Measurements from ENCODE around the gene DNAH17.

The DNAH17 gene

GRCh38 chr17:78602246-78602645 lies 25.1 kb upstream of the DNAH17 start:
- DNase-seq (ENCODE audit: low read depth) = no peak

- DNase-seq (ENCODE audit: low read depth) = no peak
These were observed 24.5 kb upstream of the DNAH17 start for GRCh38 chr17:78601577-78602190.

GRCh38 chr17:78600181-78600721 lies 23.1 kb upstream of the DNAH17 start:
- DNase-seq (ENCODE audit: low read depth) = no peak

- DNase-seq (ENCODE audit: low read depth) = no peak
These were observed 22.2 kb upstream of the DNAH17 start for GRCh38 chr17:78599419-78599818.

- DNase-seq (ENCODE audit: low read depth) = peak; percentile 49
These were observed 20.8 kb upstream of the DNAH17 start for GRCh38 chr17:78598013-78598471.

GRCh38 chr17:78596871-78597764 lies 19.9 kb upstream of the DNAH17 start:
- DNase-seq (ENCODE audit: low read depth) = no peak

- DNase-seq (ENCODE audit: low read depth) = no peak
These were observed 18.1 kb upstream of the DNAH17 start for GRCh38 chr17:78595135-78595810.

GRCh38 chr17:78592991-78593329 lies 15.8 kb upstream of the DNAH17 start:
- DNase-seq (ENCODE audit: low read depth) = no peak

GRCh38 chr17:78591263-78591671 lies 14.1 kb upstream of the DNAH17 start:
- no peak for DNase-seq (ENCODE audit: low read depth)

GRCh38 chr17:78589885-78590284 lies 12.7 kb upstream of the DNAH17 start:
- DNase-seq (ENCODE audit: low read depth) = no peak

- DNase-seq (ENCODE audit: low read depth) = no peak
These were observed 12.0 kb upstream of the DNAH17 start for GRCh38 chr17:78589031-78589675.

- no peak for DNase-seq (ENCODE audit: low read depth)
These were observed 11.2 kb upstream of the DNAH17 start for GRCh38 chr17:78588258-78589030.

- no peak for DNase-seq (ENCODE audit: low read depth)
These were observed 7.9 kb upstream of the DNAH17 start for GRCh38 chr17:78585006-78585630.

GRCh38 chr17:78583091-78583490 lies 5.9 kb upstream of the DNAH17 start:
- no peak for DNase-seq (ENCODE audit: low read depth)

GRCh38 chr17:78581304-78581703 lies 4.1 kb upstream of the DNAH17 start:
- no peak for DNase-seq (ENCODE audit: low read depth)

- no peak for DNase-seq (ENCODE audit: low read depth)
These were observed 3.1 kb upstream of the DNAH17 start for GRCh38 chr17:78580277-78580804.

GRCh38 chr17:78576389-78577112 lies 645 bp downstream of the DNAH17 start:
- DNase-seq (ENCODE audit: low read depth) = no peak

GRCh38 chr17:78575899-78576298 lies 1.3 kb downstream of the DNAH17 start:
- no peak for DNase-seq (ENCODE audit: low read depth)

GRCh38 chr17:78575340-78575739 lies 1.9 kb downstream of the DNAH17 start:
- DNase-seq (ENCODE audit: low read depth) = no peak

GRCh38 chr17:78573955-78574354 lies 3.2 kb downstream of the DNAH17 start:
- DNase-seq (ENCODE audit: low read depth) = no peak
